ENCODE data around the gene FGFR3.
"Not testable (repeated sequence)": the region's sequence is repeated elsewhere in the genome, so short reads cannot be mapped to it uniquely, and the experiment has no call there.

The FGFR3 gene

DNA sequence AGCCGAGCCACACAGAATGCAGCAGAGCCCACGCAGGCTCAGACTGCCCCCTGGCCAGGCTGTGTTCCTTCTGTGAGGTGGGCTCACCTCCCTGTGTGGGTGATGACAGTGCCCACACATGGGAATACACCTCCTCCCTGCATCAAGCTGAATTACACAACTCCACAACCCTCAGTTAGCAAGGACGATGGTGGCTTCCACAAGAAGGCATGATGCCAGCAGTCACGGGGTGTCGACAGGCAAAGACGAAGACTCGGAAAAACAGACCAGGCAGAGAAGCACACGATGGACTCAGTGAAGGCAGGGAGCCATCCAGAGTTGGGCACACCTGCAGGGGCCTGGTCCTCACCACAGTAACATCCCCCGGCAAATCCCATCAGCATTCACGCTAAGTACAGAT lies 50.8 kb downstream of the FGFR3 start:
- DNase-seq: no peak

GRCh38 chr4:1844618-1845017 lies 51.5 kb downstream of the FGFR3 start:
- DNase-seq: not testable (repeated sequence)

DNA sequence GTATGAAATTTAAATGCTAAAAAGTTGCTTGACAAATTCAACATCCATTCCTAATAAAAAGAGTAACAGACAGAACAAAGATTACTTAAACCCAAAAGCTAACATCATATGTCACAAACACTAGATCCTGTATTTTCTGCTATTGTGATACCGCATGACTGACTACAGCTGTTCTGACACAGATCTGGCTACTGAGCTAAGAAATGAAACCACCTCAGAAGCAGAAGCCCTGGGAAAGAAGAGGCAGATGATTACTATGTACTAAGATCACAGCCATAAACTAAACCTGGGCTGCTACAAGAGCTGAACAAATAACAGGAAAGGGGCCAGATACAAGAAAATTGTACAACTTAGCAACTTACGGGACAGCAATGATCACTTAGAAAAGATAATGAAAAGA lies 53.5 kb downstream of the FGFR3 start:
- DNase-seq: no peak

DNA sequence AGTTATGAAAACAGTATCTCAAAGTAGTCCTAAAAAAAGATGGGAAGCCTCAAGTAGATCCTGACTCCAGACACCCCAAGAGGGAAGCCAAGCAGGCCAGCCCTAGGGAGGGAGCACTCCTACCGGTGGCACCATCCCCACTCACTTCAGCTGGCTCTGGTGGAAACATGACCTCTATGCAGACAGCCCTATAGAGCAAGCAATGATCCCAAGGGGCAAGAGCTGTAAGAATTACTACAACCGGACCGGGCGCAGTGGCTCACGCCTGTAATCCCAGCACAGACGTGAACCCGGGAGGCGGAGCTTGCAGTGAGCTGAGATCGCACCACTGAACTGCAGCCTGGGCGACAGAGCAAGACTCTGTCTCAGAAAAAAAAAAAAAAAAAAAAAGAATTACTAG lies 57.2 kb downstream of the FGFR3 start:
- DNase-seq: no peak

GRCh38 chr4:1851160-1851559 lies 58.1 kb downstream of the FGFR3 start:
- no peak for DNase-seq

DNA sequence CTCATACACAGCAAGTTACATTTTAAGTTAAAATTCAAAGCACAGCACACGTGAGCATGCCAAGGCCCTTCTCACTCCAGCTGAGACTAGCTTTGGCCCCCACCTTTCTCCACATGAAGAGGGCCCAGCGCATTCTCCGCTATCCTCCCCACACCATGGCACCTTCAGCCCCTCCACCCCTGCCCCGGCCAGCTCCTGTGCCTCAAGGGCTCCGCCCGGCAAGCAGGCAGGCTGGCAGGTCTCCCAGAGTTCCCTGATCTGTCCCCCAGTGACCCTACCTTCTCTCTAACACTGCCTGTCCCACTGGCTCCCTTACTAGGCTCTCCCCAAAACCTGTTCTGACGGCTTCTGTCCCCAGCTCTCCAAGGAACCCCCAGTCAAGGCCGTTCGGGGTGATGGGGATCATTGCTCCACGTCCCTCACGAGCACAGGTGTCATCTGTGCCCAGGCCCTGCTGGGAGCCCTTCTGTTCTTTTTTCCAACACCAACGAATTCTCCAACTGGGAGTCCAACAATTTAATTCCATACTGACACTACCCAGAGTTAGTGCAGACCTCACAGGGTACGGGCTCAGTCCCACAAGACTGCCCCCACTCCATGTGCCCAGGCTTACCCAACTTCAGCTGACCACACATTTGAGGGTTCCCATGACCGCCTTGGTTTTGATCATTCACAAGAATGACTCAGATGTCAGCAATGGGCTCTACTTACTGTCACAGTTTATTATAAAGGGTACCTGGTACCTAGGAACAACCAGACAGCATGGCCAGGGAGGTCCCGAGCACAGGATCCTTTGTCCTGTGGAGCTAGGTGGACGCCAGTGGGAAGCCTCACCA lies 58.7 kb downstream of the FGFR3 start:
- no peak for DNase-seq

DNA sequence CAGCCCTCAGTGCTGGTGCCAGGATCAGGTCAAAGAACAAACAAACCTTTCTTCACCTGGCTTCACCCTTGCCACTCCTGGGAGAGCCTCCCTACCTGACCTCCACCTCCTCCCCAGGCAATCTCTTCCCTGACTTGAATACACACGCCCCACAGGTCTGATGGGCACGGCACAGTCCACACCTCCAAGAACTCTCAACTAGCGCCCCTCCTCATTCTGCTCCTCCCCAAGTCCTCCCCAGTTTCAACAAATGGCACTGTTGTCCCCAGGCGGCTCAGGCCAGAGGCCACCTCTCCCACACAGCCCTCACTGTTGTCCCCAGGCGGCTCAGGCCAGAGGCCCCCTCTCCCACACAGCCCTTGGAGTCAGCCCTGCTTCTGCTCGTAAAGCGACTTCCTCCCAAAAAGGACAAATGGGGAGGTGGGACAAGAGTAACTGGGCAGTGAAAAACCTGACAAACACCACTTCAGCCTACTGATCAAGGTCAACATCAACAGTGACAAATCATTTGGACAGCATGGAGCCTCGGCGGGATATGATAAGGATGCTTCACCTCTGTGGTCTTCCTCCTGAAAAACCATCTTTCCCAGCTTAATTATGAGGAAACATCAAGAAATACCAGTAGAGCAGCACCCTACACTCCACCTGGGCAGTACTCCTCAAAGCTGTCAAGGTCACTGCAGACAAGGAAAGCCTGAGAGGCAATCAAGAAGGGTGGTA lies 60.0 kb downstream of the FGFR3 start:
- no peak for DNase-seq

GRCh38 chr4:1854752-1855151 lies 61.7 kb downstream of the FGFR3 start:
- no peak for DNase-seq

DNA sequence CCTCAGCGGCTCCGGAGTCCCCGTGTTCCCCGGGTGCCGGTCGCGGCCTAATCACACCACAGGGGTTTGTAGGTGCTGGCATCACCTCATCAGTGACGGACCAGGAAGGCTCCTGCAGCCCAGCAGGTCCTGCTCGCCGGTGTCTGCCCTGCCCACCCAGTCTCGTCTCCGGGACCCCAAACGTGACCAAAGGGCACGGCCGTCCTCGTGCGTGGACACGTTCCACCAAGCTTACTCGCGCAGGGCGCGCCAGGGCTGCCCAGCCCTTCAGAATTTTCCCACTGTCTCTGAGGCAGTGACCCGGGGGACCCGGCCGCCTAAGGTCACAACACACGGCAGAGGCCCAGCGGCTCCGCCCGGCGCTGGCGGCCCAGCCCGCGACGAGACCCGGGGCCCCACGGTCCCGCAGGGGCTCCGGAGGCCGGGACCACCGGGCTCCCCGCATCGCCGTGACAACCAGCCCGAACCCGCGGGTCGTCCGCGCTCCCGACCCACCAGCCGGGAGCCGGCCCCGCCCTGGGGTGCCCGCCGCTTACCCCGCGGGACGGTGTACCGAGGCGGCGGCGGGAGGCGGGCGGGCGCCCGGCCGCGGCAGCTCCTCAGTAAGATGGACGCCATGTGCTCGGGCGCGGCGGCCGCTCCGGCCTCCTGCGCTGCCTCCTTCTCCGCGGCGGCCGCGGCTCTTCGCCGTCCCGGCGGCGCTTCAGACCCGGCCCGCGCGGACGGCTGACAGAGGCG lies 62.4 kb downstream of the FGFR3 start:
- DNase-seq: peak in 1 of 2 donors; percentile 13

GRCh38 chr4:1856071-1856942 lies 63.2 kb downstream of the FGFR3 start, which contains the start of gene LETM1:
Gene LETM1, minus strand, starts transcription at chr4:1856156. Its CDS starts 206 bp downstream, at chr4:1855950.
- DNase-seq: peak; percentile 92 to 95

- no peak for DNase-seq
These were observed 64.0 kb downstream of the FGFR3 start for GRCh38 chr4:1856943-1857699.

DNA sequence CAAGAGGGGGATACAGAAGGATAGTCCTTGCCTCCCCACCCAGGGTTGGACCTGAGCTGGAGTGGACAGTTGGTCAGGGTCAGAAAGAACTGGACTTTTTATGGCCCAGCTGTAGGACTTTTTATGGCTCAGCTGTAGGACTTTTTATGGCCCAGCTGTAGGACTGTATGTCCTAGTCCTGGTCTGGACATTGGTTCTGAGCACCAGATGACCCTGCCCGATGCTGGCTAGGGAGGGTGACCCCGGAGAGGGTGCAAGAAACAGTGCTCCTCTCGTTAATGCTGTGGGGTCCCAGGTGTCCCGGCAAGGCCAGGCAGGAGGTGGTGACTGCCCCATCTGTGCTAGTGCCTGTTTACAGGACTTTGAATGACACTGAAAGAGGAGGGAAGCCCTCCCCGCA lies 64.8 kb downstream of the FGFR3 start:
- DNase-seq: no peak
